ENCODE data around the gene GON4L. TPM values are rescaled to one million over a fixed set of nuclear protein-coding genes. Genes with fewer than 3 reads are reported as not detected.
"Not testable (repeated sequence)": the region's sequence is repeated elsewhere in the genome, so short reads cannot be mapped to it uniquely, and the experiment has no call there.

GON4L gene
- total RNA-seq, 2 donors from 2014 or later = 88.4 to 93.9 TPM

- ATAC-seq (no peak), DNase-seq (no peak)
- no peak overlapping the region for H3K27ac Mint-ChIP-seq
- no peak overlapping the region for H3K4me3 Mint-ChIP-seq
- no peaks in the 10 kb centered on the region for H3K9me3 ChIP-seq (ENCODE audit: control insufficient read depth, low read length, poor library complexity, severe bottlenecking)
- peaks cover 7% of the 10 kb centered on the region for H3K4me1 Mint-ChIP-seq
- H3K36me3 Mint-ChIP-seq (ENCODE audit: low read depth) = peaks cover 14% of the 10 kb centered on the region
- no peaks in the 10 kb centered on the region for H3K27me3 Mint-ChIP-seq
These were observed 83.8 kb downstream of the GON4L start for GRCh38 chr1:155773221-155773620.

DNA sequence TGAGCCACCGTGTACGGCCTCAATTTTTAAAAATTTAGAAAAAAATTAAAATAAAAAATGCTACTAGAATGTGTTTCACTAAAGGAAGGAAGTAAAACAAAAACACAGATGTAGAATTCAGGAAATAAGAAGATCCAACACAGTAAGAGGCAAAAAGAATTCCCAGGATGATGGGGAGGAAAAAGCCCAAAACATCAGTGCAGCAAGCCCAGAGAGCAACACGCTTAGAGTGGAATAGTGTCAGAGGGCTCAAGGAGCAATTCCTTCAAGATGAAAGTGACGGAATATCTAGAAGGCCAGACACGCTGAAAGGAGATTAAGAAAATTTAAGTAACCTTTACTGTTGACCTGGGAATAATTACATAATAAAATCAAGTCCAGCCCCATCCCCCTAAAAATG is 87.8 kb downstream of the GON4L start:
- ATAC-seq (no peak), DNase-seq (no peak)
- no peak overlapping the region for H3K27ac Mint-ChIP-seq
- peaks cover 10% of the 10 kb centered on the region for H3K36me3 Mint-ChIP-seq (ENCODE audit: low read depth)
- no peaks in the 10 kb centered on the region for H3K27me3 Mint-ChIP-seq
- H3K4me1 Mint-ChIP-seq = no peaks in the 10 kb centered on the region
- H3K9me3 ChIP-seq (ENCODE audit: control insufficient read depth, low read length, poor library complexity, severe bottlenecking) = no peaks in the 10 kb centered on the region
- no peak overlapping the region for H3K4me3 Mint-ChIP-seq

- H3K4me3 Mint-ChIP-seq; H3K27me3 Mint-ChIP-seq; H3K27ac Mint-ChIP-seq; H3K9me3 ChIP-seq (ENCODE audit: control insufficient read depth, low read length, poor library complexity, severe bottlenecking); DNase-seq; H3K4me1 Mint-ChIP-seq; H3K36me3 Mint-ChIP-seq (ENCODE audit: low read depth); ATAC-seq: not testable (repeated sequence)
These were observed 89.5 kb downstream of the GON4L start for GRCh38 chr1:155767399-155767989.

DNA sequence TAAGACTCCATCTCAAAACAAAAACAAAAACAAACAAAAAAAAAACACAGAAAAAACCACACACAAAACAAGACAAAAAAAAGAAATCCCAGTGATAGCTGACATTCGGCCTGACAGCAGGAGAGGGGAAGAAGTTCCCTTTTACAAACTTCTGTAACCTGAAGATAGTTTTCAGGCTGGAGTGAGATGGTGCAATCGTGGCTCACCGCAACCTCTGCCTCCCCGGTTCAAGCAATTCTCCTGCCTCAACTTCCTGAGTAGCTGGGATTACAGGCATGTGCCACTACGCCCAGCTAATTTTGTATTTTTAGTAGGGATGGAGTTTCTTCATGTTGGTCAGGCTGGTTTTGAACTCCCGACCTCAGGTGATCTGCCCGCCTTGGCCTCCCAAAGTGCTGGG is 93.0 kb downstream of the GON4L start:
- not testable (repeated sequence) for ATAC-seq; H3K9me3 ChIP-seq (ENCODE audit: control insufficient read depth, low read length, poor library complexity, severe bottlenecking); H3K4me3 Mint-ChIP-seq; H3K27me3 Mint-ChIP-seq; H3K27ac Mint-ChIP-seq; DNase-seq; H3K4me1 Mint-ChIP-seq
- H3K36me3 Mint-ChIP-seq (ENCODE audit: low read depth) = peaks cover 20% of the 10 kb centered on the region

DNA sequence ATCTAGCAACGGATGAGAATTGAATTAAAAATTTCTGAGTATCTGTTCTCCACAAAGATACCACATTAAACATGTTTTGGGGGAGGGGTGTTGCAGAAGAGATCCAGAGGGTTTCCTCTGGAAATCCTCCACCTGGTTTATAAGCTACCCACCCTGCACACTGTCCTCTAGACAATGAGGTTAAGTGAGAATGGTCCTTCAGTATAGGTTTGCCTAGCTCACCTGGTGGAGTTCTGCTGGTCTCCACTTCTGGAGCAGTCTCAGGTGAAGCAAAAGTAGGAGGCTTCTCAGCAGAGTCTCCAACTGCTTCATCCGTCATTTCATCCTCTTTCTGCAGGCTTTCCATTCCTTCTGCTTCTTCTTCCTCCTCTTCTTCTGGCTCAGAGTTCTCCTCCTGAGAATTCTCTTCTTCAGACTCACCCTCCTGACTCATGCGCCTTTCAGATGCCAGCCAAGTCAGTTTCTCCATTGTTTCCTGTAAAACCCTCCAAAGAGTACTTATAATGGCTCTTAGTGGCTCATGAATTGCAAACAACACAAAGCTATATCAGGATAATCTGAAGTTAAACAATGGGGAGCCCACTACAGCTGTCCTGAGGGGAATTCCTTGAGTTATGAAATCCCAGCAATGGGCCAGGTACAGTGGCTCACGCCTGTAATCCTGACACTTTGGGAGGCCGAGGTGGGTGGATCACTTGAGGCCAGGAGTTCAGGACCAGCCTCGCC is 93.8 kb downstream of the GON4L start:
- H3K4me1 Mint-ChIP-seq = not testable (repeated sequence)
- peaks cover 20% of the 10 kb centered on the region for H3K36me3 Mint-ChIP-seq (ENCODE audit: low read depth)
- peak overlapping the region; percentile 49 for H3K27ac Mint-ChIP-seq

GRCh38 chr1:155761736-155762405 is 95.1 kb downstream of the GON4L start:
- no peak for DNase-seq
- Mint-ChIP-seq H3K4me1 (no peaks in the 10 kb centered on the region), H3K27ac (peak overlapping the region; percentile 14), H3K27me3 (no peaks in the 10 kb centered on the region), H3K36me3 (ENCODE audit: low read depth) (peaks cover 20% of the 10 kb centered on the region), H3K4me3 (no peak overlapping the region)
- H3K9me3 ChIP-seq (ENCODE audit: control insufficient read depth, low read length, poor library complexity, severe bottlenecking) = no peaks in the 10 kb centered on the region
- no peak for ATAC-seq

More for the DNA sequence above, 93.8 kb downstream of the GON4L start:
- not testable (repeated sequence) for DNase-seq; H3K4me3 Mint-ChIP-seq; ATAC-seq; H3K27me3 Mint-ChIP-seq; H3K9me3 ChIP-seq (ENCODE audit: control insufficient read depth, low read length, poor library complexity, severe bottlenecking)

GRCh38 chr1:155760751-155761475 is 96.1 kb downstream of the GON4L start:
- DNase-seq = no peak
- H3K36me3 Mint-ChIP-seq (ENCODE audit: low read depth) = peaks cover 20% of the 10 kb centered on the region
- no peak for ATAC-seq
- no peaks in the 10 kb centered on the region for H3K27me3 Mint-ChIP-seq
- H3K4me1 Mint-ChIP-seq = no peaks in the 10 kb centered on the region
- no peaks in the 10 kb centered on the region for H3K9me3 ChIP-seq (ENCODE audit: control insufficient read depth, low read length, poor library complexity, severe bottlenecking)
- no peak overlapping the region for H3K27ac Mint-ChIP-seq
- no peak overlapping the region for H3K4me3 Mint-ChIP-seq

DNA sequence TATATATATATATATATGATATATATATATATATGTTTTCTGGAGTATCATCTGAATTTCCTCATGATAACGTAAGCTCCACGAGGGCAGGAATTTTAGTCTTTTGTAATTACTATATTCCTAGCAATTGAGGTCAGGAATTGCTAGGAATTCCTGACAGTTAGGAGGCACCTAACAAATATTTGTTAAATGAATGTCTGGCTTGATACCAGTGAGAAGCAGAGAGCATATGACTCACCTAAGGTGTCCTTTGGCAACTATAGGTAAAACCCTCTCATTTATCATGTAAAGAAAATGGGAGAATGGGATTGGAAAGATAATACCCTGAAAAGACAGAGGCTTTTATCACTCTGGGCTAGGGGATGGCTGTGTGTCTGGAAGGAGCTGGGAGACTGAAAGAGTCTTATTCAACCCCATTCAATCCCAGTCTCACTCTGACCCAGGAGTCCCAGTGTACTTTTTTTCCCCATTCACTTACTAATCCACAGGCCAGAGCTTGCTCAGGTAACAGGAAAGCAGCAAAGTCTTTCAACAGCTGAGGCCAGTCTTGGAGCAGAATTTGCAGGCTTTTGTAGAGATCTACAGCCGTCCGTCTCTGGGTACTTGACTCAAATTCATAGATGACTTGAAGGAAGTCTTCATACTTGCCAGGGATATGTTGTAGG is 96.9 kb downstream of the GON4L start:
- no peak overlapping the region for H3K4me3 Mint-ChIP-seq

GRCh38 chr1:155759017-155759416 is 98.0 kb downstream of the GON4L start:
- H3K36me3 Mint-ChIP-seq (ENCODE audit: low read depth) = peaks cover 19% of the 10 kb centered on the region

More for the DNA sequence above, 96.9 kb downstream of the GON4L start:
- Mint-ChIP-seq H3K4me1 (no peaks in the 10 kb centered on the region), H3K27me3 (no peaks in the 10 kb centered on the region), H3K27ac (no peak overlapping the region), H3K36me3 (ENCODE audit: low read depth) (peaks cover 19% of the 10 kb centered on the region)
- ATAC-seq (no peak), DNase-seq (no peak)
- no peaks in the 10 kb centered on the region for H3K9me3 ChIP-seq (ENCODE audit: control insufficient read depth, low read length, poor library complexity, severe bottlenecking)

GRCh38 chr1:155748141-155748540 is 108.9 kb downstream of the GON4L start:
- not testable (repeated sequence) for H3K4me1 Mint-ChIP-seq; H3K27me3 Mint-ChIP-seq; H3K36me3 Mint-ChIP-seq (ENCODE audit: low read depth); DNase-seq; H3K27ac Mint-ChIP-seq; H3K9me3 ChIP-seq (ENCODE audit: control insufficient read depth, low read length, poor library complexity, severe bottlenecking); ATAC-seq
- H3K4me3 Mint-ChIP-seq = peak overlapping the region; percentile 15

More at GRCh38 chr1:155759017-155759416, 98.0 kb downstream of the GON4L start:
- H3K4me3 Mint-ChIP-seq; H3K4me1 Mint-ChIP-seq; H3K27me3 Mint-ChIP-seq; DNase-seq; H3K27ac Mint-ChIP-seq; H3K9me3 ChIP-seq (ENCODE audit: control insufficient read depth, low read length, poor library complexity, severe bottlenecking); ATAC-seq: not testable (repeated sequence)

- H3K27me3 Mint-ChIP-seq; H3K4me1 Mint-ChIP-seq; H3K4me3 Mint-ChIP-seq; H3K36me3 Mint-ChIP-seq (ENCODE audit: low read depth); H3K9me3 ChIP-seq (ENCODE audit: control insufficient read depth, low read length, poor library complexity, severe bottlenecking); ATAC-seq; DNase-seq; H3K27ac Mint-ChIP-seq: not testable (repeated sequence)
These were observed 109.4 kb downstream of the GON4L start for GRCh38 chr1:155747586-155747985.

GRCh38 chr1:155745284-155746228 is 111.5 kb downstream of the GON4L start:
- DNase-seq (peak; percentile 74 to 88 (median 82)), ATAC-seq (peak; percentile 97)
- H3K4me1 Mint-ChIP-seq; H3K9me3 ChIP-seq (ENCODE audit: control insufficient read depth, low read length, poor library complexity, severe bottlenecking); H3K36me3 Mint-ChIP-seq (ENCODE audit: low read depth); H3K27me3 Mint-ChIP-seq: not testable (repeated sequence)
- H3K4me3 Mint-ChIP-seq = peak overlapping the region; percentile 97
- peak overlapping the region; percentile 92 for H3K27ac Mint-ChIP-seq
